T follicular helper cell (primary cell): ENCODE results near the gene TOX4.
"Not testable (repeated sequence)": the region's sequence is repeated elsewhere in the genome, so short reads cannot be mapped to it uniquely, and the experiment has no call there.

ENCODE experiments used
- DNase-seq: peaks from one replicate; pipeline ENCODE4 v3.0.0-alpha.2; 2020; ENCODE audit warnings: low read depth

The TOX4 gene

DNA sequence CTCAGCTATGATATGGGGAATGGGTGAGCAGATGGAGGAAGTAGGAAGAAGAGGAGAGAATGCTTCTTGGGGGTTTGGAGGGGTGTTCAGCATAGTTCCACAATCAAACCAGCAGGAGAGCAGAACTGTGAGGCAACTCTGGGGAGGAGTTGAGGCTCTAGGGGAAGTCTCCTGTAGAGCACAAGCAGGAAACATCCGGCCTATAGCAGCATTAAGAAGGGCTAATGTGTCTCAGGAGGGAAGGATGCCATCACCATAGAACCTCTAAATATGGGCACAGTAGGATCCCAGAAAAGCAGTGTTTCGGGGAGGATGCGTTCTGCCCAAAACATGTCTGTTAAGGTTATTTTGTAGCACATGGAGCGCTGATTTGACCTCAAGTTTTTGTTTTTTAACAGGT is 57.6 kb downstream of the TOX4 start:
- DNase-seq, result no peak

DNA sequence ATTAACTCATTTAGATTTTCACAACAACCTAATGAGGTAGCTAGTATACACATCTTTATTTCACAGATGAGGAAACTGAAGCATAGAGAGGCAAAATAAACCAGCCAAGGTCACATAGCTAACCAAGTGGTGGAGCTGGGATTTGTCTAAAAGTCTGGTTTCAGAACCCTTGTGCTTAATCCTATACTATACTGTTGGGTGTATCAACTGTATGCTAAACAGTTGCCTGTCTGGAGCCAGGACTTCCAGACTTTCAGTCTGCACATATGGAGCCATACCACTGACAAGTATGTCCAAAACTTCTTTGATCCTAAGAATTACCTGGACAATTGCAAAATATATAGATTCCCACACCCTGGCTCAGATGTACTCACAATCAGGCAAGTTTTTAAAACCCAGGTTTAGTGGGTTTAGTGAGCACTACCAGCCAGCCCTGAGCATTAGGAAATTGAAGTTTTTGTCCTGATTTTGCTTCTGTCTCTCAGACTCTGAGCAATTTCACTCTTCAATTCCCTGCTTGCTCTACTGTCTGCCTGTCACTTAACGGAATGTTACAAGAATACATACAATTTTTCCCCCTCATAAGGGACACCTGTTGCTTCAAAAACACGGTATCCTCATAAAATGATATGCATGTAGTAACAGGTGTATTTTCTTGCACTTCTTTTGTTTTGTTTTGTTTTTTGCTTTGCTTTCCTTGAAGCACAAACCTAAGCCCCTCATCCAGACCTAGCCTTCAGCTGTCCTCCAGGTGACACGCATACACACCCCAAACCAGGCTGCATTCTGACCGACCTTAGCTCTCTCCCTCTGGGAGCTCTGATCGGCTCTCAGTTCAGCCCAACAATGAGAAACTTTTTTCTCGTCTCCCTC is 58.8 kb downstream of the TOX4 start:
- no peak for DNase-seq

- no peak for DNase-seq
Observed at GRCh38 chr14:21536418-21537089, 59.6 kb downstream of the TOX4 start.

GRCh38 chr14:21537090-21537424 is 60.1 kb downstream of the TOX4 start:
- no peak for DNase-seq

GRCh38 chr14:21539189-21539940 is 62.4 kb downstream of the TOX4 start:
- DNase-seq, result no peak

- no peak for DNase-seq
Observed at GRCh38 chr14:21541413-21542074, 64.5 kb downstream of the TOX4 start.

DNA sequence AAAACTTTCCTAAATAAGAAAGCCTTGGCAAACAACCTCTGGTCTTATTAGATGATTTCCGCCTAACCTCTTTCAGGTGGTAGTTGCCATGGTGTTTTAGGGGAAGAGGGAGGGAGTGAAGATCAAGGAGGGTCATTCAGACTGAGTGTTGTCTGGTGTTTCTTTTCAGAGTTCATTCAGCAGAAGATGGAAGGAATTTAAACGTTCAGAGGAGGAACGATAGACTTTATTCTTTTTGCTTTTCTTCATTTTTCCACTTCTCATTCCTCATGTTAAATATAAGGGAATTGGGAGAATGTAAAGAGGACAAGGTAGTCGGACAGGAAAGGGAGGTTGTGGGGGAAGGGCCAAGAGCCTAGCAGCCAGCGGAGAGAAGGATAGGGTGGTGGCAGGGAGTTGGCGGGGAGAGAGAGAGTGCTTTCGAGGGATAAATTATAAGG is 66.5 kb downstream of the TOX4 start:
- DNase-seq, result no peak

DNA sequence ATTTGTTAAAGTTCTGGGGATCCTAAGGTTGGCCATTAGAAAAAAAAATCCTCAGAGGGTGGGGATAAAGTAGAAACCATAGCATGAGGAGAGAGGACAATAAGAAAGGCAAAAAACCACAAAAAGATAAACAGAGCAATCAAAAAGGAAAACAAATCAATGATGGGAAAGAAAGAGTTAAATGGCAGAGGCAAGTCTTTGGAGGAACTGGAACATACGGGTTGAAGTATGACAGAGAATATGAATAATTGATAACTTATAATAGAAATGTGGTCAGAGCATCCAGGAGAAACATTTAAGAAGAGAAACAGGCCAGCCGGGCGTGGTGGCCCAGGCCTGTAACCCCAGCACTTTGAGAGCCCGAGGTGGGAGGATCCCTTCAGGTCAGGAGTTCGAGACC is 67.0 kb downstream of the TOX4 start:
- no peak for DNase-seq

GRCh38 chr14:21544588-21544987 is 67.6 kb downstream of the TOX4 start:
- DNase-seq, result not testable (repeated sequence)
